H9 (cell line): Measurements from ENCODE around the gene ATG9B. TPM values are rescaled to one million over a fixed set of nuclear protein-coding genes. Genes with fewer than 3 reads are reported as not detected.
A peak's percentile ranks its signal among the peaks of the same experiment; 100 is the strongest.

Source experiments
- DNase-seq: peaks from one replicate; pipeline ENCODE4 v3.0.0-alpha.2; 2017
- H2AFZ ChIP-seq: one replicate; pipeline ENCODE4 v1.6.1; 2013; ENCODE audit warnings: mild to moderate bottlenecking, low read length, control low read depth, moderate library complexity
- H2AK5ac ChIP-seq: 2 replicates; pipeline ENCODE4 v1.6.1; 2013; ENCODE audit warnings: low read length, control low read depth, mixed read lengths; ENCODE audit not compliant: insufficient read length
- H2BK120ac ChIP-seq: one replicate; pipeline ENCODE4 v1.6.1; 2013; ENCODE audit warnings: low read depth, mild to moderate bottlenecking, low read length, control low read depth, inconsistent platforms; ENCODE audit not compliant: poor library complexity, severe bottlenecking
- H2BK12ac ChIP-seq: 2 replicates; pipeline ENCODE4 v1.6.1; 2013; ENCODE audit warnings: low read length, control low read depth, mixed read lengths, low read depth; ENCODE audit not compliant: insufficient read length
- H2BK15ac ChIP-seq: 2 replicates; pipeline ENCODE4 v1.6.1; 2013; ENCODE audit warnings: low read depth, low read length, control low read depth
- H2BK20ac ChIP-seq: one replicate; pipeline ENCODE4 v1.6.1; 2013; ENCODE audit warnings: low read depth, mild to moderate bottlenecking, low read length, control low read depth, inconsistent platforms; ENCODE audit not compliant: poor library complexity, severe bottlenecking
- H2BK5ac ChIP-seq: 2 replicates; pipeline ENCODE4 v1.6.1; 2013; ENCODE audit warnings: low read length, control low read depth, mixed read lengths; ENCODE audit not compliant: insufficient read length
- H3K14ac ChIP-seq: 2 replicates; pipeline ENCODE4 v1.6.1; 2013; ENCODE audit warnings: low read length, control low read depth; ENCODE audit not compliant: insufficient read depth
- H3K18ac ChIP-seq: 2 replicates; pipeline ENCODE4 v1.6.1; 2013; ENCODE audit warnings: low read depth, mild to moderate bottlenecking, mixed read lengths, low read length, control low read depth; ENCODE audit not compliant: insufficient read length
- H3K23ac ChIP-seq: 2 replicates; pipeline ENCODE4 v1.6.1; 2013; ENCODE audit warnings: low read length, control low read depth, mixed read lengths, low read depth; ENCODE audit not compliant: insufficient read length
- H3K23me2 ChIP-seq: 2 replicates; pipeline ENCODE4 v1.6.1; 2013; ENCODE audit warnings: low read depth, mild to moderate bottlenecking, mixed read lengths, low read length, control low read depth; ENCODE audit not compliant: insufficient read length, poor library complexity, severe bottlenecking
- H3K27ac ChIP-seq: 2 replicates; pipeline ENCODE4 v1.5.1; 2013; ENCODE audit warnings: low read length, control low read depth, mixed read lengths, low read depth; ENCODE audit not compliant: insufficient read length
- H3K27me3 ChIP-seq: 2 replicates; pipeline ENCODE4 v1.6.1; 2013; ENCODE audit warnings: low read length, control low read depth, inconsistent platforms; ENCODE audit not compliant: insufficient read depth
- H3K4ac ChIP-seq: 2 replicates; pipeline ENCODE4 v1.6.1; 2013; ENCODE audit warnings: low read depth, mild to moderate bottlenecking, control low read depth, inconsistent platforms, low read length, moderate library complexity
- H3K4me1 ChIP-seq: 2 replicates; pipeline ENCODE4 v1.6.1; 2013; ENCODE audit warnings: low read length, control low read depth, inconsistent platforms; ENCODE audit not compliant: insufficient read depth
- H3K4me2 ChIP-seq: 2 replicates; pipeline ENCODE4 v1.6.1; 2013; ENCODE audit warnings: low read length, control low read depth, mixed read lengths; ENCODE audit not compliant: insufficient read length, insufficient read depth
- H3K56ac ChIP-seq: 2 replicates; pipeline ENCODE4 v1.6.1; 2013; ENCODE audit warnings: low read depth, mild to moderate bottlenecking, mixed read lengths, low read length, control low read depth; ENCODE audit not compliant: insufficient read length
- H3K79me1 ChIP-seq: 2 replicates; pipeline ENCODE4 v1.6.1; 2013; ENCODE audit warnings: low read depth, mild to moderate bottlenecking, moderate library complexity, low read length, control low read depth, inconsistent platforms; ENCODE audit not compliant: insufficient read depth, poor library complexity, severe bottlenecking
- H3K79me2 ChIP-seq: 2 replicates; pipeline ENCODE4 v1.6.1; 2013; ENCODE audit warnings: low read length, control low read depth, inconsistent platforms; ENCODE audit not compliant: insufficient read depth
- H3K9ac ChIP-seq: 2 replicates; pipeline ENCODE4 v1.6.1; 2013; ENCODE audit warnings: low read length, control low read depth, mixed read lengths; ENCODE audit not compliant: insufficient read length; ENCODE audit errors: extremely low read depth
- H3K9me3 ChIP-seq: one replicate; pipeline ENCODE4 v1.6.1; 2013; ENCODE audit warnings: low read depth, low read length, inconsistent platforms; ENCODE audit not compliant: control insufficient read depth
- H3T11ph ChIP-seq: one replicate; pipeline ENCODE4 v1.6.1; 2013; ENCODE audit warnings: mild to moderate bottlenecking, low read length, control low read depth, inconsistent platforms
- H4K20me1 ChIP-seq: one replicate; pipeline ENCODE4 v1.6.1; 2013; ENCODE audit not compliant: control insufficient read depth, insufficient read length, insufficient read depth
- H4K5ac ChIP-seq: 2 replicates; pipeline ENCODE4 v1.6.1; 2013; ENCODE audit warnings: low read depth, mild to moderate bottlenecking, mixed read lengths, low read length, control low read depth; ENCODE audit not compliant: insufficient read length
- H4K8ac ChIP-seq: replicated peaks from 2 replicates; pipeline ENCODE4 v1.6.1; 2013; ENCODE audit warnings: low read length, control low read depth, mixed read lengths, low read depth; ENCODE audit not compliant: insufficient read length
- H4K91ac ChIP-seq: 2 replicates; pipeline ENCODE4 v1.6.1; 2013; ENCODE audit warnings: low read depth, mild to moderate bottlenecking, moderate library complexity, mixed read lengths, low read length, control low read depth; ENCODE audit not compliant: insufficient read length
- H3K27ac Mint-ChIP-seq, 3 experiments: 2 replicates in 2 of 3; 3 replicates in 1 of 3; pipeline ENCODE4 v1.8.0; 2020 to 2021; ENCODE audit warnings: mixed read lengths in 3 of 3, mild to moderate bottlenecking in 1 of 3, moderate library complexity in 1 of 3
- H3K27me3 Mint-ChIP-seq: 2 replicates; pipeline ENCODE4 v1.8.0; 2021; ENCODE audit warnings: low read depth, mild to moderate bottlenecking, moderate library complexity, mixed read lengths
- H3K36me3 Mint-ChIP-seq, 3 experiments: 2 replicates in 2 of 3; 3 replicates in 1 of 3; pipeline ENCODE4 v1.8.0; 2020 to 2021; ENCODE audit warnings: low read depth in 3 of 3, mixed read lengths in 3 of 3; ENCODE audit not compliant: insufficient read depth in 1 of 3
- H3K4me1 Mint-ChIP-seq, 2 experiments: 2 replicates each; pipeline ENCODE4 v1.8.0; 2020; ENCODE audit warnings: mixed read lengths in 2 of 2
- H3K4me3 Mint-ChIP-seq, 2 experiments: 2 replicates in 1 of 2; 3 replicates in 1 of 2; pipeline ENCODE4 v1.8.0; 2020 to 2021; ENCODE audit warnings: mild to moderate bottlenecking in 2 of 2, mixed read lengths in 2 of 2, moderate library complexity in 1 of 2
- H3K9me3 Mint-ChIP-seq, 2 experiments: 2 replicates in 1 of 2; 3 replicates in 1 of 2; pipeline ENCODE4 v1.8.0; 2020; ENCODE audit warnings: mild to moderate bottlenecking in 2 of 2, mixed read lengths in 2 of 2, moderate library complexity in 1 of 2
- WGBS: extraction: QIAGEN DNeasy Blood & Tissue Kit; methylation state at CpG from one replicate; pipeline ENCODE4 v1.1.7; 2013; ENCODE audit warnings: missing lambda C conversion rate, low lambda C conversion rate, mixed read lengths; ENCODE audit not compliant: insufficient read length; ENCODE audit errors: extremely low coverage; 5-methylcytosine and 5-hydroxymethylcytosine counted together
- total RNA-seq: library from RNA; stranded (reverse); gene quantifications from 2 replicates; pipeline ENCODE4 v1.2.1, GENCODE V29; 2021
- TF ChIP-seq, protein P1 (sequence below): fragments of 200-600 bp; sonication (generic); conservative IDR thresholded peaks from 3 replicates; pipeline ENCODE4 v1.8.0; 2021; ENCODE audit warnings: antibody characterized with exemption, mild to moderate bottlenecking

The ATG9B gene
- total RNA-seq, 1 experiment from 2014 or later = 1.5 TPM

DNA sequence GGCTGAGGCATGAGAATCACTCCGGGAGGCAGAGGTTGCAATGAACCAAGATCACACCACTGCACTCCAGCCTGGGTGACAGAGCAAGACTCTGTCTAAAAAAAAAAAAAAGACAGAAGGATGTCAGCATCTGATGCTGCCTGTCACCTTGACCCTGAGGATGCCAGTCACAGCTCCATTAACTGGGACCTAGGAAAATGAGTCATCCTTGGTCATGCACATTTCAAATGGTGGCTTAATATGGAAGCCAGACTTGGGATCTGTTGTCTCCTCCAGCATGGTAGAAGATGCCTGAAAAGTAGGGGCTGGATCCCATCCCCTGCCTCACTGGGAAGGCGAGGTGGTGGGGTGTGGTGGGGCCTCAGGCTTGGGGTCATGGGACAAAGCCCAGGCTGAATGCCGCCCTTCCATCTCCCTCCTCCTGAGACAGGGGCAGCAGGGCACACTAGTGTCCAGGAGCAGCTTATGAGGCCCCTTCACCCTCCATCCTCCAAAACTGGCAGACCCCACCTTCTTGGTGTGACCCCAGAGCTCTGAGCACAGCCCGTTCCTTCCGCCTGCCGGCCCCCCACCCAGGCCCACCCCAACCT is 32.1 kb downstream of the ATG9B start:
- no peak overlapping the region for H3K27ac ChIP-seq
- no peak overlapping the region for H3K14ac ChIP-seq
- no peak overlapping the region for H4K5ac ChIP-seq
- no CpG with 5 or more reads among the region's 6 CpGs for WGBS
- H3K36me3 Mint-ChIP-seq = peaks cover 0 to 12% (median 5%) of the 10 kb centered on the region in 3 experiments; a peak in 4 of 7 replicates
- DNase-seq = peak; percentile 31
- no peak overlapping the region for H2AK5ac ChIP-seq
- no peak overlapping the region for H3K27ac Mint-ChIP-seq
- peaks cover 27% of the 10 kb centered on the region for H3K27me3 Mint-ChIP-seq
- no peak overlapping the region for H3K56ac ChIP-seq
- no peak overlapping the region for H3T11ph ChIP-seq
- H3K79me2 ChIP-seq = no peaks in the 10 kb centered on the region
- no peaks in the 10 kb centered on the region for H3K9me3 ChIP-seq
- H3K4me3 Mint-ChIP-seq = no peak overlapping the region
- H3K23me2 ChIP-seq = no peaks in the 10 kb centered on the region
- no peak overlapping the region for H3K23ac ChIP-seq
- H2BK20ac ChIP-seq = no peak overlapping the region
- H2BK12ac ChIP-seq = no peak overlapping the region
- H4K8ac ChIP-seq = no peak overlapping the region
- H3K79me1 ChIP-seq = no peaks in the 10 kb centered on the region
- no peaks in the 10 kb centered on the region; the same call in 1 of the 2 replicates for H3K4me1 ChIP-seq
- TF ChIP-seq, protein P1, sequence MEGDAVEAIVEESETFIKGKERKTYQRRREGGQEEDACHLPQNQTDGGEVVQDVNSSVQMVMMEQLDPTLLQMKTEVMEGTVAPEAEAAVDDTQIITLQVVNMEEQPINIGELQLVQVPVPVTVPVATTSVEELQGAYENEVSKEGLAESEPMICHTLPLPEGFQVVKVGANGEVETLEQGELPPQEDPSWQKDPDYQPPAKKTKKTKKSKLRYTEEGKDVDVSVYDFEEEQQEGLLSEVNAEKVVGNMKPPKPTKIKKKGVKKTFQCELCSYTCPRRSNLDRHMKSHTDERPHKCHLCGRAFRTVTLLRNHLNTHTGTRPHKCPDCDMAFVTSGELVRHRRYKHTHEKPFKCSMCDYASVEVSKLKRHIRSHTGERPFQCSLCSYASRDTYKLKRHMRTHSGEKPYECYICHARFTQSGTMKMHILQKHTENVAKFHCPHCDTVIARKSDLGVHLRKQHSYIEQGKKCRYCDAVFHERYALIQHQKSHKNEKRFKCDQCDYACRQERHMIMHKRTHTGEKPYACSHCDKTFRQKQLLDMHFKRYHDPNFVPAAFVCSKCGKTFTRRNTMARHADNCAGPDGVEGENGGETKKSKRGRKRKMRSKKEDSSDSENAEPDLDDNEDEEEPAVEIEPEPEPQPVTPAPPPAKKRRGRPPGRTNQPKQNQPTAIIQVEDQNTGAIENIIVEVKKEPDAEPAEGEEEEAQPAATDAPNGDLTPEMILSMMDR = no peak
- H2BK15ac ChIP-seq = no peak overlapping the region
- no peak overlapping the region for H3K4me2 ChIP-seq
- no peak overlapping the region for H3K18ac ChIP-seq
- no peak overlapping the region for H2BK5ac ChIP-seq
- H2BK120ac ChIP-seq = no peak overlapping the region
- H3K4ac ChIP-seq = no peak overlapping the region
- H3K27me3 ChIP-seq = no peaks in the 10 kb centered on the region; the same call in 1 of the 2 replicates
- peaks cover 9 to 37% of the 10 kb centered on the region in 2 experiments for H3K4me1 Mint-ChIP-seq
- no peak overlapping the region for H2AFZ ChIP-seq
- no peaks in the 10 kb centered on the region for H4K20me1 ChIP-seq
- H4K91ac ChIP-seq = no peak overlapping the region
- H3K9me3 Mint-ChIP-seq = peaks cover 9 to 15% of the 10 kb centered on the region in 2 experiments
- no peak overlapping the region for H3K9ac ChIP-seq
